HepG2 (cell line): ENCODE results near the gene CKAP2. TPM values are rescaled to one million over a fixed set of nuclear protein-coding genes. Genes with fewer than 3 reads are reported as not detected.

Source experiments
- AKNA ChIP-seq: sonication (generic); formaldehyde crosslinking; IDR thresholded peaks from 2 replicates; pipeline ENCODE4 v1.4.0; 2020; ENCODE audit warnings: missing genetic modification reagents, borderline replicate concordance
- CEBPB ChIP-seq: IDR thresholded peaks from 2 replicates; pipeline ENCODE4 v1.6.1; 2011; ENCODE audit warnings: low read depth, low read length, improper control_type of control experiment, borderline replicate concordance
- CREB1 ChIP-seq, 2 experiments: fragments of 450-650 bp in 1 of 2; IDR thresholded peaks; 2 replicates each; pipeline ENCODE4 v1.6.1; 2016 to 2017; ENCODE audit warnings: control low read depth in 1 of 2, mild to moderate bottlenecking in 1 of 2, missing compliant biosample characterization in 1 of 2, missing genetic modification characterization in 1 of 2
- ETV5 ChIP-seq: IDR thresholded peaks from 2 replicates; pipeline ENCODE4 v1.6.1; 2018; ENCODE audit warnings: missing biosample characterization, missing genetic modification reagents, inconsistent platforms, borderline replicate concordance
- FOXP4 ChIP-seq: sonication (generic); formaldehyde crosslinking; IDR thresholded peaks from 2 replicates; pipeline ENCODE4 v1.4.0; 2020; ENCODE audit warnings: missing genetic modification reagents
- GABPB1 ChIP-seq: IDR thresholded peaks from 2 replicates; pipeline ENCODE4 v1.6.1; 2016; ENCODE audit warnings: mild to moderate bottlenecking, missing genetic modification reagents, moderate library complexity, missing compliant biosample characterization
- NFIB ChIP-seq: sonication (generic); formaldehyde crosslinking; IDR thresholded peaks from 2 replicates; pipeline ENCODE4 v1.9.0; 2021; ENCODE audit warnings: missing genetic modification reagents, mild to moderate bottlenecking, borderline replicate concordance
- PHF20 ChIP-seq: sonication (generic); formaldehyde crosslinking; IDR thresholded peaks from 2 replicates; pipeline ENCODE4 v1.5.0; 2020; ENCODE audit warnings: mild to moderate bottlenecking, missing genetic modification reagents
- RNF2 ChIP-seq: fragments of 450-650 bp; conservative IDR thresholded peaks from 2 replicates; pipeline ENCODE4 v1.6.1; 2016; ENCODE audit warnings: low read depth
- SCMH1 ChIP-seq: sonication (generic); formaldehyde crosslinking; IDR thresholded peaks from 2 replicates; pipeline ENCODE4 v1.9.0; 2021; ENCODE audit warnings: missing genetic modification reagents, mild to moderate bottlenecking, borderline replicate concordance
- XRCC5 ChIP-seq: fragments of 200-400 bp; formaldehyde crosslinking; optimal IDR thresholded peaks from 2 replicates; pipeline ENCODE3; 2017; ENCODE audit warnings: mild to moderate bottlenecking, low read length
- ZBTB14 ChIP-seq: sonication (generic); formaldehyde crosslinking; IDR thresholded peaks from 2 replicates; pipeline ENCODE4 v1.4.0; 2020; ENCODE audit warnings: missing genetic modification reagents
- ZBTB43 ChIP-seq: sonication (generic); formaldehyde crosslinking; conservative IDR thresholded peaks from 2 replicates; pipeline ENCODE4 v1.4.0; 2020; ENCODE audit warnings: missing genetic modification reagents
- ZBTB44 ChIP-seq: sonication (generic); formaldehyde crosslinking; IDR thresholded peaks from 2 replicates; pipeline ENCODE4 v1.4.0; 2020; ENCODE audit warnings: missing genetic modification reagents
- ZNF12 ChIP-seq: sonication (generic); formaldehyde crosslinking; IDR thresholded peaks from 2 replicates; pipeline ENCODE4 v1.5.0; 2020; ENCODE audit warnings: missing genetic modification reagents
- ZNF598 ChIP-seq: sonication (generic); formaldehyde crosslinking; IDR thresholded peaks from 2 replicates; pipeline ENCODE4 v1.5.1; 2020; ENCODE audit warnings: mild to moderate bottlenecking, missing genetic modification reagents, borderline replicate concordance
- ZNF713 ChIP-seq: sonication (generic); formaldehyde crosslinking; IDR thresholded peaks from 2 replicates; pipeline ENCODE4 v1.4.0; 2020; ENCODE audit warnings: mild to moderate bottlenecking, missing genetic modification reagents
- polyA plus RNA-seq, 8 experiments: library from polyadenylated mRNA; depleted of rRNA in 3 of 8; stranded (reverse) in 7 of 8; unstranded in 1 of 8; fragments of >200 nt; fragmentation: Illumina TruSeq in 4 of 8; extraction: Trizol in 4 of 8; gene quantifications; 2 replicates each; pipeline versions ENCODE4 v1.2.1 to v1.2.3, GENCODE V29; 2011 to 2016; ENCODE audit warnings: low read depth in 4 of 8, missing spikeins in 1 of 8, mixed read lengths in 1 of 8; ENCODE audit not compliant: insufficient read depth in 1 of 8
- total RNA-seq, 5 experiments: library from RNA; depleted of rRNA; stranded (reverse); fragments of >200 nt; fragmentation: Illumina TruSeq; extraction: Trizol; gene quantifications; 2 replicates each; pipeline ENCODE4 v1.2.3, GENCODE V29; 2016; ENCODE audit warnings: low read depth in 1 of 5

The CKAP2 gene
- total and polyA plus RNA-seq, 2 of the 13 experiments (the other 11 are each of a cell fraction or from before 2014, with no cell fraction given), result 6.7 to 40.3 TPM

DNA sequence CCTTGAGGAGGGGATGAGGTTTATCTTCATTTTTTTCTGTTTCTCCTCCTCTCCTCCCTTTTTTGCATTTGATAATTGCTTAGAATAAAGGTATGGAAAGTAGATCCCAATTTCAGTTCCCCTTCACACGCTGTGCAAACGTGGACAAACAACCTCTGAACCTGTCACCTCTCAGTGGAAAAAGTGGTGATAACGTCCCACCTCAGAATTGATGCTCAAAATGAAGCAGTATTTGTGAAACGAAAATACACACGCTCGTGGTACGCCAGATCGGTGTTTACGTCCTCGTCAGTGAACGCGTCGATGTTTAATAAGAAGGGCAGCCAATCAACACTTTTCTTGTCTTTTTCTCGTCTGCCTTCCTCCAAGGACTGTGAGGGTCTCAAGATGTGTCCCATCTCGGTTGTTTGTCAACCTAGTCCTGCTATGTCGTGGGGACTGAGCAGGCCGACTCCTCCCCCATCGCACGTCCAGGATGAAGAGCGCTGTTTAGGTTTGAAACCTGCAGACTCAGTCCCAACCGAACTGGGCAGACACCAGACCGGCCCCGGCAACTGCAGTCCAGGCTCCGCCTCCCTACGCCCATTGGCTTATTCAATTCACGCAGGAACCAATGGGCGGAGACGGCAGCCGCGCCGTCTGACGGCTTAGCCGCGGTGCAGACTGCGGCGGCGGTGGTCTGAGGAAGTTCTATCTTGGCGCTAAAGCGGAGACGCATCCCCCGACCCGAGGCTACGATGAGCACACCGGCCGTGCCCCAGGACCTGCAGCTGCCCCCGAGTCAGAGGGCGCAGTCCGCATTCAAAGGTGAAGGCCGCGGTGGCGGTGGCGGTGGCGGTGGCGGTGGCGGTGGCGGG is at the start of gene CKAP2 (continued):
- TF ChIP-seq CREB1 (IDR thresholded peaks at IDR 0.05), result peak; percentile 59
- peak; percentile 75 for TF ChIP-seq CREB1 (CRISPR knock-in tag; IDR thresholded peaks at IDR 0.05)
- no peak for TF ChIP-seq CEBPB
- peak; percentile 5; the same call in 1 of the 2 replicates for TF ChIP-seq ETV5 (CRISPR knock-in tag)
- no peak; the same call in 1 of the 2 replicates for TF ChIP-seq ZBTB43
- TF ChIP-seq ZNF598 (CRISPR knock-in tag), result no peak
- no peak for TF ChIP-seq XRCC5
- TF ChIP-seq GABPB1, result peak; percentile 37; the same call in 1 of the 2 replicates
- no peak for TF ChIP-seq ZNF713 (CRISPR knock-in tag)
- no peak for TF ChIP-seq RNF2
- TF ChIP-seq PHF20, result peak; percentile 25; the same call in 1 of the 2 replicates
- TF ChIP-seq NFIB (CRISPR knock-in tag), result no peak
- TF ChIP-seq ZBTB14 (CRISPR knock-in tag), result no peak
- no peak for TF ChIP-seq SCMH1 (CRISPR knock-in tag)
- no peak; the same call in 1 of the 2 replicates for TF ChIP-seq FOXP4
- no peak for TF ChIP-seq AKNA (CRISPR knock-in tag)
- TF ChIP-seq ZBTB44, result 0 out of 2 replicates have a peak, but pooled peaks have one; percentile 58
- 0 out of 2 replicates have a peak, but pooled peaks have one; percentile 8 for TF ChIP-seq ZNF12 (CRISPR knock-in tag)
